ENCODE measurements around the gene PATZ1.

The PATZ1 gene

GRCh38 chr22:31300896-31301295 is 45.2 kb downstream of the PATZ1 start:
- TF ChIP-seq MYC (IDR thresholded peaks at IDR 0.05; ENCODE audit: low read depth, low read length) (no peak), MAX (IDR thresholded peaks at IDR 0.05; ENCODE audit: low read depth, low read length) (no peak), POLR2A (IDR thresholded peaks at IDR 0.05; ENCODE audit: extremely low read depth, insufficient read length) (no peak)
- H3K4me3 ChIP-seq (ENCODE audit: low read depth, low read length), result no peak overlapping the region
- no peak for DNase-seq (ENCODE audit: low read depth)

- TF ChIP-seq MYC (IDR thresholded peaks at IDR 0.05; ENCODE audit: low read depth, low read length) (no peak), MAX (IDR thresholded peaks at IDR 0.05; ENCODE audit: low read depth, low read length) (no peak), POLR2A (IDR thresholded peaks at IDR 0.05; ENCODE audit: extremely low read depth, insufficient read length) (no peak)
- TF ChIP-seq, protein P1, sequence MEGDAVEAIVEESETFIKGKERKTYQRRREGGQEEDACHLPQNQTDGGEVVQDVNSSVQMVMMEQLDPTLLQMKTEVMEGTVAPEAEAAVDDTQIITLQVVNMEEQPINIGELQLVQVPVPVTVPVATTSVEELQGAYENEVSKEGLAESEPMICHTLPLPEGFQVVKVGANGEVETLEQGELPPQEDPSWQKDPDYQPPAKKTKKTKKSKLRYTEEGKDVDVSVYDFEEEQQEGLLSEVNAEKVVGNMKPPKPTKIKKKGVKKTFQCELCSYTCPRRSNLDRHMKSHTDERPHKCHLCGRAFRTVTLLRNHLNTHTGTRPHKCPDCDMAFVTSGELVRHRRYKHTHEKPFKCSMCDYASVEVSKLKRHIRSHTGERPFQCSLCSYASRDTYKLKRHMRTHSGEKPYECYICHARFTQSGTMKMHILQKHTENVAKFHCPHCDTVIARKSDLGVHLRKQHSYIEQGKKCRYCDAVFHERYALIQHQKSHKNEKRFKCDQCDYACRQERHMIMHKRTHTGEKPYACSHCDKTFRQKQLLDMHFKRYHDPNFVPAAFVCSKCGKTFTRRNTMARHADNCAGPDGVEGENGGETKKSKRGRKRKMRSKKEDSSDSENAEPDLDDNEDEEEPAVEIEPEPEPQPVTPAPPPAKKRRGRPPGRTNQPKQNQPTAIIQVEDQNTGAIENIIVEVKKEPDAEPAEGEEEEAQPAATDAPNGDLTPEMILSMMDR (IDR thresholded peaks at IDR 0.05; ENCODE audit: low read depth, low read length), result no peak
- no peak overlapping the region for H3K4me3 ChIP-seq (ENCODE audit: low read depth, low read length)
- DNase-seq (ENCODE audit: low read depth), result no peak
These were observed 50.1 kb downstream of the PATZ1 start for GRCh38 chr22:31295831-31296657.

GRCh38 chr22:31295360-31295759 is 50.8 kb downstream of the PATZ1 start:
- TF ChIP-seq MYC (IDR thresholded peaks at IDR 0.05; ENCODE audit: low read depth, low read length) (no peak), MAX (IDR thresholded peaks at IDR 0.05; ENCODE audit: low read depth, low read length) (no peak), POLR2A (IDR thresholded peaks at IDR 0.05; ENCODE audit: extremely low read depth, insufficient read length) (no peak)
- TF ChIP-seq, protein P1 (IDR thresholded peaks at IDR 0.05; ENCODE audit: low read depth, low read length), result no peak
- no peak for DNase-seq (ENCODE audit: low read depth)
- H3K4me3 ChIP-seq (ENCODE audit: low read depth, low read length), result no peak overlapping the region

GRCh38 chr22:31292236-31292989 is 53.7 kb downstream of the PATZ1 start, which contains the start of gene PIK3IP1:
Gene PIK3IP1 (minus strand): TSS chr22:31292488. CDS start chr22:31292344, 144 bp downstream.
- H3K4me3 ChIP-seq (ENCODE audit: low read depth, low read length), result peak within 1 kb of the TSS; percentile 41

DNA sequence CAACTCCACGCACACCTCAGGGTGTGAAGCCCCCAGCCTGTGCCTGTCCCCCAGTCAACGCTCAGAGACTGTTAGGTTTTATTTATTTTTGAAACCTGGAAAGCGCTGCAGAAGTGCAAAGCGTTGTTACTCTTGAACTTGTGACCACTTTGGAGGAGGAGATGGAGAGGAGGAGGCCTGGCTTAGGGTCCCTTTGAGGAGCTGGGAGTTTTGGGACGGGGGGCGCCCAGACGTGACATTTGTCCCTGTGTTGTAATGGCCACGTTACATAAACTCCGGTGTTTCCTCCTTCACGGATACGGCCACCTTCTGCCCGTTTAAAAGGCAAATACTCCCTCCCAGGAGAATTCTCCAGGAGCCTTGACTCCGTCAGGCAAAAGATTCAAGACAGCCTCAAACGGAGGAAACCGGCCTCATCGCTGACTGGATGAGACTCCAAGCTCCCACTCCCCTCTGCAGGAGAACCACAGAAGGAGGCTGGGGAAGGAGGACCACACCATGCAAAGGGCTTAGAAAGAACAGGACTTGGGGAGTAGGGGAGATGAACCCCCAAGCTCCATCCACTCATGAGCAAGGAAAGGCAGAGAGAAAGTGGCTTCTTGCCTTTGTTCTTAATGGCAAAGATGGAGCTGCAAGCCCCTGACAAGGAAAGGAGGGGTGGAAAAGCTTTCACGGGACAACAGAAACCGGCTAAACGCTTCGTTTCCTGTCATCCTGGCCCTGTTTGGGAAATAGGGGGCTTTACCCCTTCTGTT is 54.5 kb downstream of the PATZ1 start:
- no peak for TF ChIP-seq POLR2A (IDR thresholded peaks at IDR 0.05; ENCODE audit: extremely low read depth, insufficient read length)
- TF ChIP-seq, protein P1 (IDR thresholded peaks at IDR 0.05; ENCODE audit: low read depth, low read length), result no peak
- TF ChIP-seq MAX (IDR thresholded peaks at IDR 0.05; ENCODE audit: low read depth, low read length), result no peak
- no peak for TF ChIP-seq MYC (IDR thresholded peaks at IDR 0.05; ENCODE audit: low read depth, low read length)
- peak overlapping the region; percentile 41 for H3K4me3 ChIP-seq (ENCODE audit: low read depth, low read length)
- DNase-seq (ENCODE audit: low read depth), result peak; percentile 37

More at GRCh38 chr22:31292236-31292989, 53.7 kb downstream of the PATZ1 start, which contains the start of gene PIK3IP1:
- TF ChIP-seq POLR2A (IDR thresholded peaks at IDR 0.05; ENCODE audit: extremely low read depth, insufficient read length) (no peak), MAX (IDR thresholded peaks at IDR 0.05; ENCODE audit: low read depth, low read length) (peak; percentile 48), MYC (IDR thresholded peaks at IDR 0.05; ENCODE audit: low read depth, low read length) (peak; percentile 54; the same call in 1 of the 2 replicates)
- TF ChIP-seq, protein P1 (IDR thresholded peaks at IDR 0.05; ENCODE audit: low read depth, low read length), result peak; percentile 52
- peak; percentile 88 for DNase-seq (ENCODE audit: low read depth)
